SK-N-SH (cell line): ENCODE results near the gene SLC7A7. TPM values are rescaled to one million over a fixed set of nuclear protein-coding genes. Genes with fewer than 3 reads are reported as not detected.

Experiments
- CTCF ChIA-PET: fragments of 300-600, 350-600 bp; formaldehyde crosslinking; extraction: SDS; loops from one replicate; lab custom pipeline; 2021; lab: Yijun Ruan, JAX
- POLR2A ChIA-PET: fragments of 350-600 bp; sonication (Branson Sonifier 250); formaldehyde crosslinking; extraction: SDS; loops from one replicate; lab custom pipeline; 2020; ENCODE audit warnings: antibody characterized with exemption, inconsistent platforms; lab: Yijun Ruan, JAX
- DNase-seq: peaks from one replicate; pipeline ENCODE4 v3.0.0; 2012
- H2AFZ ChIP-seq: fragments of 200-600 bp; sonication (generic); 2 replicates; pipeline ENCODE4 v1.8.1; 2016; ENCODE audit warnings: antibody characterized with exemption, mild to moderate bottlenecking, low read depth
- H3F3A ChIP-seq: fragments of 200-600 bp; sonication (generic); replicated peaks from 2 replicates; pipeline ENCODE3; 2016; ENCODE audit warnings: antibody characterized with exemption, mild to moderate bottlenecking; ENCODE audit not compliant: insufficient read depth
- H3K27ac ChIP-seq, 2 experiments: fragments of 200-500 bp in 1 of 2; fragments of 200-600 bp in 1 of 2; sonication (Bioruptor generic) in 1 of 2; sonication (generic), shearing (Covaris generic) in 1 of 2; 2 replicates each; pipeline versions ENCODE4 v1.5.1 to v1.6.1; 2014 to 2016; ENCODE audit warnings: low read depth in 2 of 2, inconsistent platforms in 1 of 2, low read length in 1 of 2, mild to moderate bottlenecking in 1 of 2, mixed read lengths in 1 of 2
- H3K27me3 ChIP-seq: fragments of 200-600 bp; sonication (generic), shearing (Covaris generic); 2 replicates; pipeline ENCODE4 v1.6.1; 2016; ENCODE audit warnings: mixed run types; ENCODE audit not compliant: insufficient read depth
- H3K36me3 ChIP-seq, 2 experiments: fragments of 200-500 bp in 1 of 2; fragments of 200-600 bp in 1 of 2; sonication (Bioruptor generic) in 1 of 2; sonication (generic) in 1 of 2; replicated peaks in 1 of 2; 2 replicates each; pipeline versions ENCODE3 to v1.5.1; 2014 to 2016; ENCODE audit warnings: low read length in 1 of 2, mild to moderate bottlenecking in 1 of 2; ENCODE audit not compliant: insufficient read depth in 2 of 2, control insufficient read depth in 1 of 2
- H3K4me1 ChIP-seq, 2 experiments: fragments of 200-500 bp in 1 of 2; fragments of 200-600 bp in 1 of 2; sonication (Bioruptor generic) in 1 of 2; sonication (generic), shearing (Covaris generic) in 1 of 2; 2 replicates each; pipeline versions ENCODE4 v1.5.1 to v1.6.1; 2014 to 2016; ENCODE audit warnings: low read depth in 1 of 2, low read length in 1 of 2, mixed run types in 1 of 2; ENCODE audit not compliant: insufficient read depth in 2 of 2, control insufficient read depth in 1 of 2
- H3K4me2 ChIP-seq: fragments of 200-600 bp; sonication (generic), shearing (Covaris generic); 2 replicates; pipeline ENCODE4 v1.6.1; 2017; ENCODE audit warnings: mixed run types
- H3K4me3 ChIP-seq, 2 experiments: fragments of 200-500 bp in 1 of 2; fragments of 200-600 bp in 1 of 2; sonication (Bioruptor generic) in 1 of 2; sonication (generic), shearing (Covaris generic) in 1 of 2; 2 replicates each; pipeline versions ENCODE4 v1.5.1 to v1.8.1; 2014 to 2016; ENCODE audit warnings: low read depth in 2 of 2, inconsistent platforms in 1 of 2, low read length in 1 of 2, mild to moderate bottlenecking in 1 of 2, mixed read lengths in 1 of 2, moderate library complexity in 1 of 2
- H3K79me2 ChIP-seq: fragments of 200-600 bp; sonication (generic); 2 replicates; pipeline ENCODE4 v1.8.1; 2017; ENCODE audit warnings: mild to moderate bottlenecking; ENCODE audit not compliant: insufficient read depth
- H3K9ac ChIP-seq: fragments of 200-600 bp; sonication (generic); 2 replicates; pipeline ENCODE4 v1.6.1; 2017; ENCODE audit warnings: mixed run types
- H3K9me2 ChIP-seq: fragments of 200-600 bp; sonication (generic); 2 replicates; pipeline ENCODE4 v1.6.1; 2017; ENCODE audit warnings: mixed run types
- H3K9me3 ChIP-seq: fragments of 200-600 bp; sonication (generic); 2 replicates; pipeline ENCODE4 v1.6.1; 2017; ENCODE audit warnings: mixed run types, mild to moderate bottlenecking, moderate library complexity
- H4K20me1 ChIP-seq: fragments of 200-600 bp; sonication (generic); 2 replicates; pipeline ENCODE4 v1.6.1; 2017; ENCODE audit warnings: mild to moderate bottlenecking, mixed run types; ENCODE audit not compliant: insufficient read depth
- ELF1 ChIP-seq: IDR thresholded peaks from 2 replicates; pipeline ENCODE4 v1.4.0; 2012
- EP300 ChIP-seq, 2 experiments: IDR thresholded peaks; 2 replicates each; pipeline versions ENCODE4 v1.4.0 to v1.6.1; 2012; ENCODE audit warnings: borderline replicate concordance in 1 of 2, low read depth in 1 of 2, low read length in 1 of 2
- FOXJ3 ChIP-seq: sonication (generic); formaldehyde crosslinking; IDR thresholded peaks from 2 replicates; pipeline ENCODE4 v1.5.1; 2020; ENCODE audit warnings: mild to moderate bottlenecking, missing genetic modification reagents
- FOXM1 ChIP-seq: IDR thresholded peaks from 2 replicates; pipeline ENCODE4 v1.4.0; 2012; ENCODE audit warnings: low read depth, mild to moderate bottlenecking
- GATA2 ChIP-seq: sonication (generic); formaldehyde crosslinking; IDR thresholded peaks from 2 replicates; pipeline ENCODE4 v1.5.0; 2020; ENCODE audit warnings: mild to moderate bottlenecking, missing genetic modification reagents
- JUND ChIP-seq: IDR thresholded peaks from 2 replicates; pipeline ENCODE4 v1.4.0; 2012
- MXI1 ChIP-seq: IDR thresholded peaks from 2 replicates; pipeline ENCODE4 v1.6.1; 2012; ENCODE audit warnings: mild to moderate bottlenecking, low read depth, low read length, improper control_type of control experiment
- POLR2AphosphoS5 ChIP-seq: IDR thresholded peaks from 2 replicates; pipeline ENCODE4 v1.6.1; 2012; ENCODE audit warnings: low read depth, low read length
- RAD21 ChIP-seq: IDR thresholded peaks from 2 replicates; pipeline ENCODE4 v1.6.1; 2012; ENCODE audit warnings: mild to moderate bottlenecking, low read length
- RCOR1 ChIP-seq: fragments of 150-350 bp; IDR thresholded peaks from 2 replicates; pipeline ENCODE4 v1.6.1; 2017; ENCODE audit warnings: antibody characterized with exemption, low read length
- RXRA ChIP-seq: IDR thresholded peaks from 2 replicates; pipeline ENCODE4 v1.4.0; 2012; ENCODE audit warnings: low read depth, mild to moderate bottlenecking, borderline replicate concordance
- SIN3A ChIP-seq: IDR thresholded peaks from 2 replicates; pipeline ENCODE4 v1.6.1; 2012; ENCODE audit warnings: low read depth, mild to moderate bottlenecking, low read length, moderate library complexity, borderline replicate concordance
- SMC3 ChIP-seq: IDR thresholded peaks from 2 replicates; pipeline ENCODE4 v1.6.1; 2012; ENCODE audit warnings: low read depth, low read length, improper control_type of control experiment
- TCF12 ChIP-seq: IDR thresholded peaks from 2 replicates; pipeline ENCODE4 v1.4.0; 2012
- TEAD4 ChIP-seq: IDR thresholded peaks from 2 replicates; pipeline ENCODE4 v1.4.0; 2012; ENCODE audit warnings: mild to moderate bottlenecking, borderline replicate concordance; ENCODE audit not compliant: insufficient read depth
- YY1 ChIP-seq: IDR thresholded peaks from 2 replicates; pipeline ENCODE4 v1.4.0; 2012; ENCODE audit warnings: low read depth, mild to moderate bottlenecking
- WGBS: methylation state at CpG from one replicate; pipeline ENCODE4 v1.1.6; 2017; ENCODE audit warnings: low lambda C conversion rate; 5-methylcytosine and 5-hydroxymethylcytosine counted together
- polyA plus RNA-seq, 3 experiments: library from polyadenylated mRNA; depleted of rRNA; stranded (reverse); fragments of >200 nt; gene quantifications; 2 replicates each; pipeline ENCODE4 v1.2.3, GENCODE V29; 2012
- TF ChIP-seq, protein P1 (sequence below): IDR thresholded peaks from 2 replicates; pipeline ENCODE4 v1.4.0; 2012; ENCODE audit warnings: low read depth, borderline replicate concordance
- TF ChIP-seq, protein P2 (sequence below): IDR thresholded peaks from 2 replicates; pipeline ENCODE4 v1.4.0; 2012; ENCODE audit warnings: low read depth, borderline replicate concordance

Gene SLC7A7
- polyA plus RNA-seq, 1 of the 3 experiments (the other 2 are of a cell fraction): 0.30 TPM

DNA sequence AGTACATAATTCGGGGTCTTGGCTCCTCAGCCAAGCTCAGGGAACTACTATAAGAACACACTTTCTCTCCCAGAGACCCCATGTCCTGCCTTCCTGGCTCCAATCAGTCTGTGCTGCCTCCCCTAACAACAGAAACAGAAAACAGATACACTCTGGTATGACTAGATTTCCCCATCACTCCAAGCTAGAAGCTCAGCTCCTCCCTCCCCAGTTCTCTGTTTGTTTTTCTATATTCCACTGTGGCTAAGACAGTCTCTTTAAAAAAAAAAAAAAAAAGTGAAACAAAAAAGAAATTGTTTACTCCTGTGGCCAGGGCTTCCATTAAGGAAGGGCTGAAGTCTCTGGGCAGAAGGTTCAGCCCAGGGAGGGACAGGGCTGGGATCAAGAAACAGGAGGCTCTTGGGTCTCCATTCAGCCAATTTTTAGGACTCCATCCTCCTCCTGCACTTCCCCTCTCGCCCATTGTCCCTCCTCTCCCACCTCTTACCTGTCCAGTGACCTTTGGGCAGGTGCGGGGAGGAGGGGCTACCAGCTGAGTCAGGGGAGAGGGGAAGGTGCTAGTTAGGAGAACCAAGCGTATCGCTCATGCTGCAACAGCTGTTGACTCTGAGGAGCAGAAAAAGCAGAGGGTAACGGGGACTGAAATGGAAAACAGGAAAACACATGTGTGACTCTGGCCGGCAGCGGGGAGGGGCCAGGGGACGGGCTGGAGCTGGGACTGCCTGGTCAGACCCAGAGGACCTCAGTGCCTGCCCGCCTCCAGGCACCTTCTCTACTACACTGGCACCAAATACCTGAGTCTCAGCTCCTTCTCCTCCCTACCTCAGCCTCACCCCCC is 4.1 kb upstream of the SLC7A7 start:
- Histone ChIP-seq H3K9ac (no peak overlapping the region), H3K27me3 (no peaks in the 10 kb centered on the region), H3K79me2 (no peaks in the 10 kb centered on the region), H3K4me2 (no peak overlapping the region; the same call in 1 of the 2 replicates), H3K4me1 (peaks cover 8 to 9% of the 10 kb centered on the region in 2 experiments; a peak in 2 of 4 replicates), H3K9me2 (no peaks in the 10 kb centered on the region), H3K9me3 (no peaks in the 10 kb centered on the region), H4K20me1 (no peaks in the 10 kb centered on the region), H3K27ac (no peak overlapping the region; a peak in 1 of 4 replicates), H3F3A (no peaks in the 10 kb centered on the region), H3K4me3 (no peak overlapping the region), H3K36me3 (no peaks in the 10 kb centered on the region), H2AFZ (no peak overlapping the region; the same call in 1 of the 2 replicates)
- TF ChIP-seq, protein P1, sequence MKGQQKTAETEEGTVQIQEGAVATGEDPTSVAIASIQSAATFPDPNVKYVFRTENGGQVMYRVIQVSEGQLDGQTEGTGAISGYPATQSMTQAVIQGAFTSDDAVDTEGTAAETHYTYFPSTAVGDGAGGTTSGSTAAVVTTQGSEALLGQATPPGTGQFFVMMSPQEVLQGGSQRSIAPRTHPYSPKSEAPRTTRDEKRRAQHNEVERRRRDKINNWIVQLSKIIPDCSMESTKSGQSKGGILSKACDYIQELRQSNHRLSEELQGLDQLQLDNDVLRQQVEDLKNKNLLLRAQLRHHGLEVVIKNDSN: no peak
- TF ChIP-seq TEAD4: no peak
- TF ChIP-seq RCOR1: no peak
- no peak for TF ChIP-seq EP300 (IDR thresholded peaks at IDR 0.05; ENCODE audit: borderline replicate concordance in 1 of 2, low read depth in 1 of 2, low read length in 1 of 2)
- TF ChIP-seq POLR2AphosphoS5: no peak
- TF ChIP-seq MXI1: no peak
- no peak for TF ChIP-seq YY1
- TF ChIP-seq TCF12: no peak
- TF ChIP-seq RXRA: no peak
- no peak for TF ChIP-seq FOXJ3 (CRISPR knock-in tag)
- no peak for TF ChIP-seq JUND
- TF ChIP-seq ELF1: no peak
- no peak for TF ChIP-seq GATA2 (CRISPR knock-in tag)
- TF ChIP-seq FOXM1: no peak
- no peak for TF ChIP-seq RAD21
- TF ChIP-seq, protein P2, sequence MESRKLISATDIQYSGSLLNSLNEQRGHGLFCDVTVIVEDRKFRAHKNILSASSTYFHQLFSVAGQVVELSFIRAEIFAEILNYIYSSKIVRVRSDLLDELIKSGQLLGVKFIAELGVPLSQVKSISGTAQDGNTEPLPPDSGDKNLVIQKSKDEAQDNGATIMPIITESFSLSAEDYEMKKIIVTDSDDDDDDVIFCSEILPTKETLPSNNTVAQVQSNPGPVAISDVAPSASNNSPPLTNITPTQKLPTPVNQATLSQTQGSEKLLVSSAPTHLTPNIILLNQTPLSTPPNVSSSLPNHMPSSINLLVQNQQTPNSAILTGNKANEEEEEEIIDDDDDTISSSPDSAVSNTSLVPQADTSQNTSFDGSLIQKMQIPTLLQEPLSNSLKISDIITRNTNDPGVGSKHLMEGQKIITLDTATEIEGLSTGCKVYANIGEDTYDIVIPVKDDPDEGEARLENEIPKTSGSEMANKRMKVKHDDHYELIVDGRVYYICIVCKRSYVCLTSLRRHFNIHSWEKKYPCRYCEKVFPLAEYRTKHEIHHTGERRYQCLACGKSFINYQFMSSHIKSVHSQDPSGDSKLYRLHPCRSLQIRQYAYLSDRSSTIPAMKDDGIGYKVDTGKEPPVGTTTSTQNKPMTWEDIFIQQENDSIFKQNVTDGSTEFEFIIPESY: no peak
- no peak for TF ChIP-seq SMC3
- no peak for TF ChIP-seq SIN3A
- WGBS: 72% methylated on average over 10 of the region's 10 CpGs
- CTCF ChIA-PET: interaction anchor here (0.7 to 19.1 kb wide), 7 partner anchors 11 to 533 kb away, joined by 3 to 472 read pairs (median 3); partner anchors contain the start of genes MRPL52 and SLC22A17
- POLR2A ChIA-PET: interaction anchor here (1.2 kb wide), 1 partner anchor 11 kb away, joined by 3 read pairs; no protein-coding TSS in a partner anchor
- DNase-seq: no peak
